ENCODE data around the gene PARD3B.

The PARD3B gene

DNA sequence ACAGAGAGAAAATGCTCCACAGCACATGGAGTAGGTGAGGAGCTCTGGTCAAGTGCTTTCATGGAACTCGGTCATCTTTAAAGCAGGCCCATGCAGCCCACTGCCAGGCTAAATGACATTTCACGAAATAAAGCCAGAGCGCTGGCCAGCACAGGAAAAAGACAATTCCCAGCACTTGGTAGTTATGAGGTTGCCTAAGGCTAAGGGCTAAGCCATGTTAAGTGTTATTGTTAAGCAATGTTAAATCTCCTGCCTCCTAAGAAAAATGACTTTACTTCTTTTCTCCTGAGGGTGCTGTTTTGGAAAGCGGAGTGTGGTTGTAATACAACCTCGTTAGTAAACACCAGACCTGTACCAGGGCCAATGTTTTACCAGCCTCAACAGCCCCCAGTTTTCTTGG, 1011.1 kb downstream of the PARD3B start:
- no peak for DNase-seq

- no peak for DNase-seq
These were observed 1011.7 kb downstream of the PARD3B start for GRCh38 chr2:205556841-205557539.

GRCh38 chr2:205557873-205558272, 1012.6 kb downstream of the PARD3B start:
- DNase-seq = no peak

DNA sequence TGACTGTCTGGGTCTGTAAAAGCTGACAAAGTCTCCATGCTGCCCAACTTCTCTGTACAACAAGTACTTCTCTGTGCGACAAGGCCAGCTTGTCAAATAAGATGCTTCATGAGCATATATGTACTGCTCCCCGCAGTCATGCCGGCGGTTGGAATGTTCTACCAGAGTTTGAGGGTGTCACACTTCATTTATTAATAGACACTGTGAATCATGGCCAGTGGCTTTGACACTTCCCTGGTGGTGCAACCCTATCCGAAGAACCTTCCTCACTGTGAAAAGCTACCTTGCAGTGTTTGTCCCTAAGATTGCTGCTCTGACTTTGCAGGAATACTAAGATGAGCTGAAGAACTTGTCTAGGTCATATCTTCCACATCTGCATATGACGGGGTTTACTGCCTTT, 1016.2 kb downstream of the PARD3B start:
- DNase-seq = no peak

- peak in 1 of 2 experiments; percentile 1 for DNase-seq
These were observed 1018.4 kb downstream of the PARD3B start for GRCh38 chr2:205563646-205564045.

DNA sequence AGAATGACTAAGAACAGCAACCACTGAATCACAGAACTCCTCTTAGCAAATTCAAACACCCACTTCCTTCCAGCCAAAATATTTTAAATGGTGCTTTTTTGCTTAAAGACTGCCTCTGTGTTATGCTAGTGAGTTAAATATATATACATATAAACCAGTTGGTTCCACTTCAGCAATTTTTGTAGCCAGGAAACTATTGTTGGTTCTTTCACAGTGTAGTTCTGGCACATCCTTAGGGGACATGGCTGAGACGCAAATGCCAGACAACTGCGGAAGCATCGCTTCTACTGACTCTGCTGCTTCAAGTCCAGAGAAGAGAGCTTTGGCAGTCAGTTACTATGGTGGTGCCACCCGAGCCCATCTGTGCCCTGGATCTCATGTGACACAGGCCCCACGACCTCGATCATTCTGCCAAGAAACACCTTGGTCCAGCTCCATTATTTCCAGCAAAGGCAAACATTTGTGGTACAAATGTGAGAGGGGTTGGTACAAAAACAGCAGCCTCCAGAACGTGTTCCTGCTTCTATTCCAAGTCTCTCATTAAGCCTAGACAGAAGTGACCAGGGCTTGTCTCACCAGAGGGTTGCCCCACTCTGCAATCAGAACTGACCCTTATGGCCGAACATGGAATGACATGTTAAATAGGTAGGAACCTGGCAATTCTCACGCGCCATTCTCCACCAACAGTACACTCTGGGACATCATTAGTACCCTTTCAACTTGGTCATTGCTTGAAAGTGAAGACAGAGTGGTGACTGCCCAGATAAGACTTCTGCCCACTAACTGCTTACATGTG, 1019.3 kb downstream of the PARD3B start:
- DNase-seq = no peak

DNA sequence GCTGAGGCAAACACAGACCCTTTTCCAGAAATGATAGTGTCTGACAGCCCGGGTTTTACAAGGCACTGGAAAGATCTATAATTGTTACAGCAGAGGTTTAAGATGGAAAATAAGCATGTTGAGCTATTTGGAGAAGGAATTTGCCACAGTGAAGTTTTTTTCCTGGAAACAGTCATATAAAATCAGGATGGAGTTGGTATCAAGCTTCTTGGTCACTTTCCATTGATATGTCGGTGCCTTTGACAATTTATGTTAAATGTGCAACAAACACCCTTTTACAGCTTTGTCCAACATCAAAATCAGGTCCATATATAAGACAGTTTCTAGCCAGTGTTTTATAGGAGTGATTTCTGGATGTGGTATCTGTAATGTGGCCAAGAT, 1019.9 kb downstream of the PARD3B start:
- DNase-seq = no peak

- DNase-seq = no peak
These were observed 1021.4 kb downstream of the PARD3B start for GRCh38 chr2:205566606-205567168.

- no peak for DNase-seq
These were observed 1023.3 kb downstream of the PARD3B start for GRCh38 chr2:205568620-205569019.

DNA sequence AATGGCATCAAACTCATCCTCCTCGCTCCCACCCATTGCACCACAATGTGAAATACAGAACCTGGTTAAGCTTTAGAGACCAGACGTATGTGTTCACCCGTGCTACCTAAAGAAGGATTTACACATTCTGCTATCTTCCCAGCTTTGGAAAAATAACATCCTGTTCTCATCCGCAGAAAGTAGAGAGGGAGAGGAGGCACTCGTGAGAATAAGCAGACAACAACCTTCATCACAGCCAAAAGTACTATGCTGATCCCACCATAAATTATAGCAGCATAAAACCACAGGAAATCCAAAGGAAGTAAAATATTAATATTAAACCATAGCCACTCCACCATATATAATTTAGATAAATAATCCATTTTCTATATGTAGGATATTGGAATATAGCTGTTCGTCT, 1025.4 kb downstream of the PARD3B start:
- DNase-seq = no peak

DNA sequence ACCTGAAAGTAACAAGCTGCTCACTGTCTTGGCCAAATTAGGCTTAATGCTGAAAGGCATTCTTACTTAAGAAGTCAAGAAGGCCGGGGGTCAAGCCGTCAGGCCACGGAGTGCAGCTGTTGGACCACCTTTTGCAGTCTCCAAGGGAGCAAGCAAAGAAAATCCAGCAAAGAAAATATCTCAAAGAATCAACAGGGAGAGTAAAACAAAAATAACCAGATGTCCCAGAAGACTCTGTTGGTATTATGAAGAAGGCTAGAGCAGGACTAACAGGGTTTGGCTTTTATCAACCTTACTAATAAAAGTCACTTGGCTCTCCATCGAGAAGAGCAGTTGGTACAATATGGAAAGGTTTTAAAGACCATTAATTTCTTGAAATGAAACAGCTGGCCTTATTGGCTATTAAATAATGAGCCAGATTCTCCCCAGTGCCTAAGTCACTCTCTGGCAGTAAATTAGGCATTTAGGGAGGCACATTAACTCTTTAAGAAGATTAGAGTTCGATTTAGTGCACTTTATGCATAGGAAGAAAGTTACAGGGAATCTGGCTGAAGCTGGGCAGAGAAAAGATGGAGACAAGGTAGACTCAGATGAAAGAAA, 1026.2 kb downstream of the PARD3B start:
- DNase-seq = no peak

GRCh38 chr2:205574001-205574400, 1028.7 kb downstream of the PARD3B start:
- no peak for DNase-seq

DNA sequence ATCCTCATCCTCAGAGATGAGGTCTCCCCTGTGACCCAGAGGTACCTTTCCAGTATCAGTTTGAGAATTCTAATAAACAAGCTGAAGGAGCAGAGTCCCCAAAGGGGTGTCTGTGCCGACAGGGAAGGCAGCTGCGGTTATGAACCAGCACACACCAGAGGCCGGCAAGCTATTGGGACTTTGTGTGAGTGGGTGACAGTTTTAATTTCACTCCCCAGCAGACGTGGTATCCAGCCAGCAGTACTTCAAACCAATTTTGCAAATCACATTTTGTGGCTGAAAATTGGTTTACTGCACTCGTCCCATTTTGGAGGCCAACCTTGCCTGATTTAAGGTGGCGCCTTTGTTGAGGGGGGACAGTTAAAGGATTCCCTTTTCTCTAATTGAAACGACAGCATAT, 1034.1 kb downstream of the PARD3B start:
- DNase-seq = no peak

GRCh38 chr2:205580212-205580987, 1035.1 kb downstream of the PARD3B start:
- DNase-seq = no peak

DNA sequence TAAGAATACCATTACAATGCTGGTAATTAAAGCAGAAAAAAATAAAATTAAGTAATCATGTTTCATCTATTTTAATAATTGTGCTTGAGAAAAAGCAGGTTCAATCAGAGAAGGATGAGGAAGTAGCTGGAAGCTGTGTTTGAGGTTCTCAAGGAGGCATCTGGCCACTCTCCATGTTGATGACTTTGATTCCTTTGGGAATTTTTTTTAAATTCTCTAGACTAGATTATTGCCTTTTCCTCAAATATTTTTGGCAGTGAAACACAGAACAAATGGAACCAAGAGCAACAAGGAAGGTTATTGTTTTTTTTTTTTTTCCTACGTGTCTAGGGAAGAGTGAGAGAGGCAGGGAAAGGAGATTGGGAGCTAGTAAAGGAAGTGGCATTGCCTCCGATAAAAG, 1037.1 kb downstream of the PARD3B start:
- no peak for DNase-seq

- peak; percentile 79 for DNase-seq
These were observed 1040.4 kb downstream of the PARD3B start for GRCh38 chr2:205585449-205586383.

DNA sequence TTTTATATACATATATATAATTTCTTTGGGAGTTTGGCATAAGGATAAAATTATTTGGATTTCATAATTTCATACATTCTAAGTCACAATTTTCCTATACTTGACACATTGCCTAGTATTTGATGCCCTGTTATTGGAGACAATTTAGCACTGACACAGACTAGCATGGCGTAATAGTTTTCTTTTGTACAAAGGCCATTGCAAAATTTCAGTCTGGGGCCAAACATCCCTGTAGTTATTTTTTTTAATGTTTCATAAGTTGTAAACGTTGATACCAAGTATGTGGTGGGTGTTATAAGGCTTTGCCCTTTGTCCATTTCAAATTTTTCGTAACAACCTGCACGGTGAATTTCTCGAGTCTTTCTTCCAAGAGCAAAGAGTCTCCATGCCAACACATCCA, 1041.4 kb downstream of the PARD3B start:
- DNase-seq = no peak

DNA sequence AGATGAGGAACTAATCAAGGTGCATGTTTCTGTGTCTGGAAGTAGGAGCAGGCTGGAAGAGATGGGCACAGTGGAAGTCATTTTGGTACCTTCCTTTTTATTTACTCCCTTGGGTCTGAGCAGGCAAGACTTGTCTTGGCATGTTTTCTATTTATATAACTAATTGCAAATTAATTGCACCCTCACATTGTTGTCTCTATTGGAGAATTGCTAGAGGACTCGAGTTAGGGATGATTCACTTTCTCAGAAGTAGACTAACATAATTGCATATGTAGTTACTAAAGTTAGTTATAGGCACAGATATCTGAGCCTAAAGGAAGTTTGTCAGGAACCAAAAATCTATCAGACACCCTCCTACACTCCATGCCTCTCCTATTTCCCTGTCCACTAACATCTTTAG, 1044.2 kb downstream of the PARD3B start:
- DNase-seq = no peak

DNA sequence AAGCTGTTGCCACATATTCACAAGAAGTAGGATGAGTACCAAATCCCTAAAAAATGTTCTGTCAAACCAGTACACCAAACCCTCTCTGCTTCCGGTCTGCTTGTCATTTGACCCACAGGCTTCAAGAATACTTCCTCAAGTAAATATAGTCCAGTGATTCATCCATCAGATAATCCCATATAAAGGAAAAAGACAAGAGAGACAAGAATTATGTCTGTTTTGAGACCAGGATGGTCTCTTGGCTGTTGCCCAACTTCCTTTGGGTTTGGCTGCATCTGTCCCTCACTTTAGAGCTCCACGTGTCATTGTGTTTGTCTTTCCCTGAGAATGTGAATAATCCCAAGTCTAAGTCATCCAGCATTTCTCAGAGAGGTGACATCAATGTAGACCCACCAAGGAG, 1045.5 kb downstream of the PARD3B start:
- DNase-seq = no peak

GRCh38 chr2:205593891-205594290, 1048.6 kb downstream of the PARD3B start:
- no peak for DNase-seq

DNA sequence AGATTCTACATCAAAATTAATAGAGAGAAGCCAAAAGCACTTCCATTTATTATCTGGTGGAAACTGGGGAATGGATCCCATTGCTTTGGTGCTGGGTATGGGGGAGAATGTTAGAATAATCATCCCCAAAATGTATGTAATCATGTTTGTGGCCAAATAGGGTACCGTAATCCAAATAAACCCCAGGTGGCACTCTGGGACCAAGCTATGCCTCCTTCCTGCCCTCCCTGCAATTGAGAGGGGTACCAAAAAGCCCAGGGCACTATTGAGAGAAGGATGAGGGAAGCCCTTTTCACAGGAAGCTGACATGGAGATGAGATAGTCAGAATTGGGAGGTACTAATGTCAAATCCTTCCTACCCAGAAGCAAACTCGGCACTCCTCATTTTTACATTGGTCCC, 1051.3 kb downstream of the PARD3B start:
- DNase-seq = no peak

Data from SHP77 (cell line).